Measurements from ENCODE around the gene MTCL1.

- TF ChIP-seq EZH2phosphoT487 (IDR thresholded peaks at IDR 0.05; ENCODE audit: low read depth, severe bottlenecking, unreplicated experiment) (no peak), CTCF (IDR thresholded peaks at IDR 0.05; ENCODE audit: poor library complexity) (no peak)
These were observed 45.0 kb upstream of the MTCL1 start for GRCh38 chr18:8660316-8660715.

Data from hepatocyte (in vitro differentiated cells).